HL-60/S4 treated with phorbol 12-myristate 13-acetate at 8.2 ng/mL for 4 days and 3 days (cell line): ENCODE data around the gene DHCR7.

ENCODE experiments used
- in situ Hi-C: fragments of 300-500 bp; cut with MboI; formaldehyde crosslinking; loops from 2 replicates; pipeline ENCODE4 v1.15.0; 2022; ENCODE audit warnings: low sequenced_read_pairs

Gene DHCR7

DNA sequence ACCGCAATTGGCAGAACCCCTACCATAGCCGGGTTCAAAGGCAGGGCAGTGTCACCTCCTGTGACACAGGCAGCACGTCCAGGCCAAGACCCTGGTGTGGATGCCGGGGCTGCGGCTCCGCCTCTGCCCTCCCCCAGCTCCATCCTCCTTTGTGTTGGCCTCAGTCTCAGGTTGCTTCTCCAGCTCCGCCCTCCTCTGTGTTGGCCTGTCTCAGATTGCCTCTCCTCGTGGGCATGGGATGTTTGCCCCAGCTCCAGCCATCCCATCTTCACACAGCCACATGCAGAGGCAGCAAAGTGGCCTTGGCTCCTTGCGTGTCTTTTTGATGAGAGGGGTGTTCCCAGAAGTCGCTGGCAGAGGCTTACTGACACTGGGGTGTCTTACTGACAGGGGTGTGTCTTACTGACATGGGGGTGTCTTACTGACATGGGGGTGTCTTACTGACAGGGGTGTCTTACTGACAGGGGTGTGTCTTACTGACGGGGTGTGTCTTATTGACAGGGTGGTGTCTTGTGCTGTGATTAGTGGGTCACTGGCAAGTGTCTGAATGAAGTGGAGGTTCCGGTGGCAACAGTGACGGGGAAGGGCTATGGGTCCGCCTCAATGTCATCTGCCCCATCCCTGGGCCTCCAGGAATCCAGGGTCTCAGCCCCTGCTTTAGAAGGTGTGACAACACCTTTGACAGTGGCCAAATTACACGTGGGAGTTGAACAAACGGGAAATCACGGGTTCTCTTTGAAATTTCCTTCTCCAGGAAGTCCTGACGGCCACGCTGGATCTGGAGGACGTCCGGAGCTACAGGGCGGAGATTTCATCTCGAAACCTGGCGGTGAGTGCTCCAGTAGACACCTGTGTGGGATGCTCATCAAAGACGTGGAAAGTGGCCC lies 29.7 kb upstream of the DHCR7 start:
- in situ Hi-C loops, result no loop called here

DNA sequence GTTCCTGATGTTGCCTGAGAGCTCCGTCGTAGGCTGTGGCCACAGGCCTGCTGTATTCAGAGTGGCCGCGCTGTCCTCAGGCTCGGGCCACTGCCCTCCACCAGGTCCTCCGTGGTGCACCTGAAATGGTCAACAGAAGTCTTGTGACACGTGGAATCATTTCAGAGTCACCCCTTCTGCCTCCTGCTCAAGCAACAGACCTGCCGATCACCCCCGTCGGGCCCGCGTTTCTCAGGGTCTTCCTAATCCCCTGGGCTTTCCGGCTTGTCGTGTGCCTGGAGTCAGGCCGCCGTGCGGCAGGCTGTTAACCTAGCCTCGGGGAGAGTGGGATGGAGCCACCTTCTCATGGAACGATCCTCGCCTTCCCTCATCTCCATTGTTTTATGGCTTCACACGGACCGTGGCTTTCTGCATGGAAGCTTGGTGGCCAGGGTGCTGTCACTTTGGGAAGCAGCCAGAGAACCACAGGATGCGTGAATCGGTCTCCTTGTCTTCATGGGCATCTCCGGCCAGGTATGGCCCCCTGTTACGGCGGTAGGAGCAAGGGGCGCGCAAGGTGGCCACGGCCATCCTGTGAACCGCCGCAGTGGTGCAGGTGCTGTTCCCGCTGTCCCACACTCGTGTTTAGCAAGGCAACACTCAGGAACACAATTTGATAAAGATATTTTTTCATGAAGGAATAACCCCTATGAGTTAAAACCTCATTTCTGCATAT lies 28.9 kb upstream of the DHCR7 start:
- in situ Hi-C loops, result no loop called here

DNA sequence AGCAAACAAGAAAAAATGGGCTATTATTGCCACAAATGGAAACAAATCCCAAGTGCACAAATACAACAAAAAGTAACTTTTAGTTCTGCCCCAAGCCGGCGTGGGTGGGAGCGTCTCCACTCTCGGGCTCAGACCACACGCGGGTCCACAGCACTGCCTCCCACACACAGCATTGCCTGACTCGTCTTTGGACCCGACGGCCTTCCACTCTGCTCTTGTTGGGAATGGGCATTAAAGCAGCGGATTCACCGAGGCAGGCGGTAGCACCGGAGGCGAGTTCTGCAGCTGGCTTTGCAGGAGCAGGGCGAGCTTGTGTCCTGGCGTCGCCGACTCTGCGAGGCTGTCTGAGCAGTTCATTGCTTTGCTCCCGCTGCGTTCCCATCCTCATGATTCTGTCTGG lies 27.8 kb upstream of the DHCR7 start:
- in situ Hi-C loops, result no loop called here

DNA sequence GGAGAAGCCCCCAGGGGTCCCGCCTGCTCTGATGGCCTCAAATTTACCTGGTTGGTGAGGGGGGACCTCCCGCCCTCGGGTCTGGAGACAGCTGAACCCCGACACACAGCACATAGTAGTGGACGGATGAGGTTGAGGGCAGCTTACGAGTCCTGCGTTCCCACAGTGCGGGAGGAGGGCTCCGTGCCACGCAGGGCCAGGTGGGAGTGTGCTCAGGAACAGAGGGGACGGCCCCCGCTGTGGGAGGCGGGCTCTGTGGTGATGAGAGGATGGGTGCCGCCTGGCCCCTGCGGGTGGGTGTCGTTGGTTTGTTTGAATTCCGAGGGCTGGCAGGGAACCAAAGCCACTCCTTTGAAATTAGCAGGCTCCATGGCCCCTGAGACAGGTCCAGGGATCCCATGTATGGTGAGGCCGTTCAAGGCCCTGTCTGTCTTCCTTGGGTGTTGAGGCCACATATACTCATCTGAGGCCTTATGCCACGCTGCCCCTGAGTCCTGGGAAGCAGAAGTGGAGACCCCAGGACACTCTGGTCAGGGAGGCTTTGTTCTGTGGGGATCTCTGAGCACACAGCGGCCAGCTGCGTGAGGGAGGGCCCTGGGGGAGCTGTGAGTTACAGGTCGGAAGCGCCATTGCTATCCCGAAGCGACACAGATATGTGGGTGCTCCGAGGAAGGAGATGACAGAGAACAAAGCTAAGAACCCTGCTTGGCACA lies 26.7 kb upstream of the DHCR7 start:
- in situ Hi-C loops, result no loop called here

DNA sequence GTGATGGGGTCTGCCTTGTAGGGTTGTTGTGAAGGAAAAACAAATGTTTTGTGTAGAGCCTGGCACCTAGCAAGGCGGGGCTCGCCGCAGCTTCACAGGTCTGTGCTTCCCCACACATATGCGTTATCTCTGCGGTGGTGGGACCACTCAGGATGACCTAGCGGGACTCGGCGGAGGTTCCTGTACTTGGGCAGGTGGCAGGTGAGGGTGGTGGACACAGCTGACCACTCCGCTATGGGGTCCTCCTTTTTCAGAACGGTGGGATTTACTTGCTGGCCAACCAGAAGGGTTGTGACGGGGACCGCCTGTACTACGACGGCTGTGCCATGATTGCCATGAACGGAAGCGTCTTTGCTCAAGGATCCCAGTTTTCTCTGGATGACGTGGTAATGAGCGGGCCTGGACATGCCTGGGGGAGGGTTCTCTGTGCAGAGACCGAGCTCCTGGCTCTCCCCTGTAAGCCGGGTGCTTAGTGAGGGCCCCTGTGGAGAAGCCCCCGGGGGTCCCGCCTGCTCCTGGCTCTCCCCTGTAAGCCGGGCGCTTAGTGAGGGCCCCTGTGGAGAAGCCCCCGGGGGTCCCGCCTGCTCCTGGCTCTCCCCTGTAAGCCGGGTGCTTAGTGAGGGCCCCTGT lies 26.1 kb upstream of the DHCR7 start:
- in situ Hi-C loops, result no loop called here

DNA sequence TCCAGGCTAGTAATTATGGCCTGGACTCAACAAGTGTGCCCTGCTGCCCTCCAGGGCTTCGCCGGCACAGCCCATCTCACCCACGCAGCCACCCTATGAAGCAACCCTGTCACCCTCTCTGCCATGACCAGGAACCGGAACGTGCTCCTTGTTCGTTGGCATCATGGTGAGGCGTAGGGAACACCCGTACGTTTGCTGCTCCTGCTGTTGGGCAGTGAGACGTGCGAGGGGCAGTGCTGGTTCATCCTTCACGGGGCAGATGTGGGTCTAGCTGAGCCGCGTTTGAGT lies 25.5 kb upstream of the DHCR7 start:
- in situ Hi-C loops, result no loop called here

DNA sequence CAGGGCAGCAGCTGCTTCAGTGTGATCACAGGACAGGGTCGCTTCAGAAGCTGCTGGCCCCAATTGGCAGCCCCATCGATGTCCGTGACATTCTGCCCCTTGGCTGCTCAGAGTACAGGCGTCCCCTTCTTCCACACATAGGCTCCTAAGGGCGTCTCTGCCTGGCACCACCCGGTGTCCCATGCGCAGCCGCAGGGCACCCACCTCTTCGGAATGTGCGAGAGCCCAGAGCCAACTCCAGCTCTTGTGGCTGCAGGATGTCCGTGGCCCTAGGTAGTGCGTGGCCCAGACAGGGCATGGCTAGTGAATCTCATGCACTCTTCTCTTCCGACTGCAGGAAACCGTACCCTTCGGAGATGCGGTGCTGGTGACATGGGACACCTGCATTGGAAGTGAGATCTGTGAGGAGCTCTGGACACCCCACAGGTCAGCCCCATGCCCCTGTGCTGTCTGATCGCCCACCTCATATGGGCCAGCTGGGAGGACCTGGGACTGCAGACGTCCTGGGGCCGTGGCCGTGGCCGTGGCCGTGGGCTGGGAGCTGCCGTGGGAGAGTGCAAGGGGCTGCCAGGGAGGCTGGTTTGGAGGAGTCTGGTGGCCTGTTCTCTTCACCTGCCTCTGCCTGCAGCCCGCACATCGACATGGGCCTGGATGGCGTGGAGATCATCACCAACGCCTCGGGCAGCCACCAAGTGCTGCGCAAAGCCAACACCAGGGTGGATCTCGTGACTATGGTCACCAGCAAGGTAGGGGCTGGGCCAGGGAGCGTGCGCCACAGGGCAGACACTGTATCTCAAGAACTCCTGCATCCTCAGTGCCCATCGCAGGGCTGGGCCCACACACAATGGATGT lies 25.0 kb upstream of the DHCR7 start:
- in situ Hi-C loops, result no loop called here

DNA sequence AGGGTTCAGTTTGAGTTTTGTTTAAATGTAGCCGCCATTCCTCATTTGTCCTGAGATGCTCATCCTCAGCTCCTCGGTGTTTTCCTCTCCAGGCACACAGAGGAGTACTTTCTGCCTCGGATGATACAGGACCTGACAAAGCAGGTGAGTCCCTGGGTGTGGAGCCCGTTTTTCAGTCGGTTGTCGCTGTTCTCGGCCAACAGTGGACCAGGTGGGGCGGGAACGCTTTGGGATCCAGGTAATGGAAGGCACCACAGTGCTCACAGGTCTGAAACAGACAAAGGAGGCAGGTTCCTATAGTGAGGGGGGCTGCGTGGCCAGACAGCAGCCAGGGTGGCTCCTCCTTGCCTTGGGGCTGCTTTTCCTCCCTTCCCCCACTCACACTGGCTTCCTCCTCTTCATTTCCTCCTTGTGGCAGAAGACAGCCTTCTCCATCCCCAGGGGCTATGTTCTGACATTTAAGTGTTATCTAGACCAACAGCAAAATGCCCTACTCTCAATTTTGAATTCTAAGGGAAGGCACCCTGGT lies 24.2 kb upstream of the DHCR7 start:
- in situ Hi-C loops, result no loop called here

DNA sequence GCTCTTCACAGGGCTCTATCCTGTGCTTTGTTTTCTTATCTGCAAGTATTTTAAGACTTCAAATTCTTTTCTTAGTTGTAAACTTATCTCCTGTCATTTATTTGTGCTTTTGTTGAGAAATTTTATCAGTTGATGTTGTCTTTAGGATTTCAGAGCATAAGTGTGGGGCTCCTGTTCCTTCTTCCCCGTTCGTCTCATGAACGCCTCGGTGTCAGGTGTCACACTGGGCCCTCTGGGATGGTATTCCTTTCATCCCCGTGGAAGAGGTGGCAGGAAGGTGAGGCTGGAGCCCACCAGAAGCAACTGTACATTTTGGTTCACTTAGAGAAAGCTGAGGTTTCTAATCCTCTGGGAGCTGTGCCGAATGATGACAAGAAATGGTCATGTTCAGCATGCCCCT lies 22.8 kb upstream of the DHCR7 start:
- in situ Hi-C loops, result no loop called here

DNA sequence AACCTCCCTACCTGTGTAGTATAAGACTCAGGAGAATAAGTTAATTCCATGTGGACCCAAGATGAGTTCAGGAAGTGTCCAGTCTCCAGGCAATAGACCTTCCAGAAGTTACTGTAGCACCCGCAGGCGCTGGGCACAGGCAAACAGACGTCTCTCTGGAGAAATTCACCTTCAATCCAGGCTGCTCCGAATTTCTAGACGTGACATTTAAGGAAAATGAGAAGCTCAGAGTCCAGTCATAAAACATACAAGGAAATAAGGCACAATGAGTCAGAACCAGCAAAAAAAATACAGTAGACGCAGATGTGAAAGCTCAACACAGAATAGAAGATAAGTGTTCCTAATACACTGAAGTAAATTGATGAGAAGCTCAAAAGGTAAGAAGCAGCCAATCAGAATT lies 19.0 kb upstream of the DHCR7 start:
- in situ Hi-C loops, result no loop called here

DNA sequence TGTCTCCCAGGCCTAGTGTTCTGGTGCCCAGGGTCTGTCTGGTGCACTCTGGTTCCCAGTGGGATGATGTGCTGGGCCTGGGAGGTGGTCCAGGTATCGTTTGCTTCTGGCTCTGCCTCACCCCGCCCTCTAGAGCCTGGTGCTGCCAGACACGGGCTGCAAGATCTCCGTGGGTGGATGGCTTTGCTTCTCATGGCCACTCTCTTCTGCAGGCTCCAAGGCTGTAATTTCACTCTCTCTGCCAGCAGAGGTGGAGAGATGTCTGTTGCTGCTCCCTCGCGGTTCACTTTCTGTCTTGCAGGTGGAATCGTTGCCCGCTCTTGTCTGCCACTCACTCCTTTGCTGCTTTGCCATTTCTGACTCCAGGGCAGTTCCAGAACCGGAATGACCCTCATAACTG lies 18.2 kb upstream of the DHCR7 start:
- in situ Hi-C loops, result no loop called here

DNA sequence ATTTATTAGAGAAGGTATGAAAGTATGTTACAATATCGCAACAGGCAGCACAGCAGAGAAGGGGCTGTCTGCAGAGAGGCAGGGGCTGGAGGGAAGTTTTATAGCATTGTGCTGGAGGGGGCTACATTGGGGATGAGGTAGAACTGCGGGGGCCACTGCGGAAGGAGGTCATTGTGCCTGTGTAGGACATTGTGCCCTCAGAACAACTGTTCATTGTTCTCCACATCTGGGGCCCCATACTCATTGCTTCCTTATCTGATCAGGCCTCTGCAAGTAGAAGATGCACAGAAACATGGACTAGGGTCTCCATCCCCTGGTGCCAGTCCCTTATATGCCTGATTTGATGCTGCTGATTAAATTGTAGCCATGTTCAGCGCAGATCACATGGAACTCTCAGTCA lies 16.9 kb upstream of the DHCR7 start:
- in situ Hi-C loops, result no loop called here

DNA sequence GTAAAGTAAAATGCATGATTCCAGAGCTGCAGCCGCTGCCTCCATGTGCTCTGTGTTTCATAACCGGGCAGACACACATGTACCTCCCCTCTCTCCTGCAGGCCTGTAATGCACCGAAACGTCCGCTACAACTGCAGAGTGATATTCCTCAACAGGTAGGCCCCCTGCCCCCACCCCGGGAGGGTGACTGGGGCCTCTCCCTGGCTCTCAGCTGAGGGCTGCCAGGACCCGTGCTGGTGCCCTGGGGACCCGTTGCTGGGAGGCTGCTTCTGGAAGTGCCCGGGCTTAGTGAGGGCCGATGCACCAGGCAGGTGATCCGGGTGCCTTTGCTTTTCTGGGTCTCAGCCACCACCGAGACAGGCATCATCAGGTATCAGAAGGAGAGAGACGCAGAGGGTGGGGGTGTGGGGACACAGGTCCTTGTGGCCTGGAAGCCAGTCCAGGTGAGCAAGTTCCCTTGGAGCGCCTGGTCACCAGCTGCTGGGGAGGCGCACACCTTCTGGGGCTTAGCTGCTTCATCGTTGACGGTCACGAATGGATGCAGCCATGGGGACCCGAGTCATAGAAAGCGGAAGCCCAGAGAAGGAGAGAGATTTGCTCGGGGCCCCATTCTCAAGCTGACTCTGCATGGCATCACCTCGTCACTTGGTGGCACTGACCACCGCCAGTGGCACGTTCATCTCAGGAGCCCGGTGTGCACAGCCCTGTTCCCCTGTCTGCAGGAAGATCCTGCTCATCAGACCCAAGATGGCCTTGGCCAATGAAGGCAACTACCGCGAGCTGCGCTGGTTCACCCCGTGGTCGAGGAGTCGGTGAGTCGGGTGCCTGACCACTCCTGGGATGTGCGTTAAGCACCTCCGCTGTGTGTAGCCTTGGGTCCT lies 15.4 kb upstream of the DHCR7 start:
- in situ Hi-C loops, result no loop called here

DNA sequence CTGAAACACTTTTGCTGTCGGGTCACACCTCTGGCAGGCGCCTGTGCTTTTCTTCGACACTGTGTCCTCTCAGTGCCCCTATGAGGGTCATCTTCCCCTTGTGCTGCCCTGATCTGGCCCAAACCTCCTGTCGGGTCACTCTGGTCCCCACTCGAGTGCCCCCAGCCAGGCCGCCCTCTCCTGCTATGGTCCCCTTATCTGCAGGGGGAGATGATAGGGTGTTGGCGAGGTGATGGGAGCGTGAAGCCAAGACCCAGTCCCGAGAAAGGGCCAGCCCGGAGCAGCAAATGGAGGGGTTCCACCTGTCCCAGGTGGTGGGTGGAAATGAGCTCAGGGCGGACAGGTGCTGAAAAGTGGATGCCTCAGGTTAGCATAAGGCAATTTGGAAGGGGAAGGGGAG lies 14.5 kb upstream of the DHCR7 start:
- in situ Hi-C loops, result no loop called here

DNA sequence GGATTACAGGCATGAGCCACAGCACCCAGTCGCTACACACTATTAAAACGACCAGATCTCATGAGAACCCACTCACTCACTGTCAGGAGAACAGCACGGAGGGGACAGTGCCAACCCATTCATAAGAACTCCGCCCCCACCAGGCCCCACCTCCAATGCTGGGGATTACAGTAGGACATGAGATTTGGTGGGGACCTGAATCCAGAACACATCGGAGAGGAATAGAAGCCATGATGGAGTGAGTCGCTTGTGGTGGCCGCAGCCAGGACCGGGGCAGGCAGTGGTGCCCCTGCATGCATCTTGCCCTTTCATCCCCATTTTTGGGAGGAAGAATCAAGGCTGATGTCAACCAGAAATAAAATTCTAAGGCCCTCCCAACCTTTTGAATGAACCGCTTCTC lies 13.5 kb upstream of the DHCR7 start:
- in situ Hi-C loops, result no loop called here

DNA sequence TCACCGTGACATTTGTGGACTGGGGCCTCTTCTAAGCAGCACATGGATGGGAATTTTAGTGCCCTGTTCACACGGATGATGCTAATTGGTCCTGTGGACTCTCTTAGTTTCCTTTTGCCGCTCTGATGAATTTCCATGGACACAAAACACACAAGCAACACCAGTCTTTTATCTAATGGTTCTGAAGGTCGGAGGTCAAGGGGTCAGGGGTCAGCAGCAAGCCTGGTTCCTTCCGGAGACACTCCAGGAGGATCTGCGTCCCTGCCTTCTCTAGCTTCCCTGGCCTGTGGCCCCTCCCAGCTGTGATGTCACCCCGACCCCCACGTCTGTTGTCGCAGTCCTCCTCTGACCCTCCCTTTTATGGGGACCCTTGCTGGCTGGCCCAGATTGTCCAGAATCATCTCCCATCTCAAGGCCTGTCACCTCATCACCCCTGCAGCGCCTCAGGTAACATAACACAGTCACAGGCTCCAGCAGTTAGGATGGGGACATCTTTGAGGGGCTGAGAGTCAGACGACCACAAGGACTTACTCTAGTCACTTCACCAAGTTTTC lies 11.7 kb upstream of the DHCR7 start:
- in situ Hi-C loops, result no loop called here

DNA sequence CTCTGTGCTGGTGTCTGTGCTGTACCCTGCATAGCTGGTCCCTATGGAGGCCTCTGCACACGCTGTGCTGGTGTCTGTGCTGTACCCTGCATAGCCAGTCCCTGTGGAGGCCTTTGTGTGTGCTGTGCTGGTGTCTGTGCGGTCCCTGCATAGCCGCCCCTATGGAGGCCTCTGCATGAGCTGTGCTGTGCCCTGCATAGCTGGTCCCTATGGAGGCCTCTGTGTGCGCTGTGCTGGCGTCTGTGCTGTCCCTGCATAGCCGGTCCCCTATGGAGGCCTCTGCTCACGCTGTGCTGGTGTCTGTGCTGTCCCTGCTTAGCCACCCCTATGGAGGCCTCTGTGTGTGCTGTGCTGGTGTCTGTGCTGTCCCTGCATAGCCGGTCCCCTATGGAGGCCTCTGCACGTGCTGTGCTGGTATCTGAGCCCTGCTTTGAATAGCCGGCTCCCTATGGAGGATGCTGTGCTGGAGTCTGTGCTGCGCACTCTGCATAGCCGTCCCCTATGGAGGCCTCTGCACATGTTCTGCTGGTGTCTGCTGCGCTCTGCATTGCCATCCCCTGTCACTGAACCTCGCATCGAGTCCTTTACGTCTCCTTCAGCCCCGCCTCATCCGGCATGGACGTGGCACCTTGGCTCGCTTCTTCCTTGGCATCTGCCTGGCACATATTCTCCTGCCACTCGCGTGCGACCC lies 11.0 kb upstream of the DHCR7 start:
- in situ Hi-C loops, result no loop called here
